Dermis microvascular lymphatic vessel endothelial cell (primary cell): Measurements from ENCODE around the gene DNAJC4. TPM values are rescaled to one million over a fixed set of nuclear protein-coding genes. Genes with fewer than 3 reads are reported as not detected.
A peak's percentile ranks its signal among the peaks of the same experiment; 100 is the strongest.

Experiments used
- DNase-seq, 2 donors: peaks; one replicate each; pipeline versions ENCODE4 v3.0.0 to v3.0.0-alpha.2; 2010; ENCODE audit warnings: low read depth in 2 of 2
- total RNA-seq: library from RNA; depleted of rRNA; stranded (reverse); fragments of >200 nt; gene quantifications from 2 replicates; pipeline ENCODE4 v1.2.1, GENCODE V29; 2014

Gene DNAJC4
- total RNA-seq, 1 donor from 2014 or later: 7.8 TPM

GRCh38 chr11:64229090-64229743 lies 1.1 kb upstream of the DNAJC4 start:
- DNase-seq: no peak

- DNase-seq: no peak
These were observed 591 bp upstream of the DNAJC4 start for GRCh38 chr11:64229744-64230170.

- no peak for DNase-seq
These were observed 627 bp downstream of the DNAJC4 start for GRCh38 chr11:64230985-64231365.

GRCh38 chr11:64231546-64231945 lies 1.2 kb downstream of the DNAJC4 start:
- DNase-seq: no peak

GRCh38 chr11:64232182-64232966 lies 2.0 kb downstream of the DNAJC4 start:
- no peak for DNase-seq

GRCh38 chr11:64232967-64233315 lies 2.6 kb downstream of the DNAJC4 start:
- no peak for DNase-seq

- DNase-seq: peak in 1 of 2 donors; percentile 78
These were observed 3.7 kb downstream of the DNAJC4 start, which contains the start of gene VEGFB for GRCh38 chr11:64233913-64234586. VEGFB (plus strand) TSS chr11:64234584; CDS start chr11:64234834, 250 bp downstream.

GRCh38 chr11:64234647-64235379 lies 4.5 kb downstream of the DNAJC4 start:
- DNase-seq: peak in 1 of 2 donors; percentile 40

GRCh38 chr11:64235437-64236161 lies 5.3 kb downstream of the DNAJC4 start:
- no peak for DNase-seq

- no peak for DNase-seq
These were observed 7.2 kb downstream of the DNAJC4 start for GRCh38 chr11:64237484-64237951.

- no peak for DNase-seq
These were observed 7.7 kb downstream of the DNAJC4 start for GRCh38 chr11:64238076-64238475.

GRCh38 chr11:64238999-64239398 lies 8.7 kb downstream of the DNAJC4 start:
- DNase-seq: no peak

- DNase-seq: no peak
These were observed 9.5 kb downstream of the DNAJC4 start for GRCh38 chr11:64239662-64240434.

GRCh38 chr11:64240435-64241240 lies 10.3 kb downstream of the DNAJC4 start, which contains the start of gene FKBP2:
FKBP2 (plus strand) TSS chr11:64241095; CDS start chr11:64242388, 1,293 bp downstream.
- peak; percentile 91 to 97 for DNase-seq

GRCh38 chr11:64241241-64241490 lies 10.8 kb downstream of the DNAJC4 start:
- peak in 1 of 2 donors; percentile 96 for DNase-seq

GRCh38 chr11:64241491-64242374 lies 11.4 kb downstream of the DNAJC4 start:
- peak in 1 of 2 donors; percentile 100 for DNase-seq

- DNase-seq: no peak
These were observed 13.0 kb downstream of the DNAJC4 start for GRCh38 chr11:64243236-64243854.

- DNase-seq: no peak
These were observed 13.8 kb downstream of the DNAJC4 start for GRCh38 chr11:64244107-64244506.
